ENCODE measurements around the gene SET. TPM values are rescaled to one million over a fixed set of nuclear protein-coding genes. Genes with fewer than 3 reads are reported as not detected.
A peak's percentile ranks its signal among the peaks of the same experiment; 100 is the strongest.

SET gene
- total RNA-seq, 1 donor from 2014 or later, result 395 TPM

GRCh38 chr9:128729302-128729701, 40.3 kb downstream of the SET start:
- no peak for DNase-seq (ENCODE audit: low read depth)

- DNase-seq (ENCODE audit: low read depth), result no peak
These were observed 40.9 kb downstream of the SET start for GRCh38 chr9:128729766-128730517.

GRCh38 chr9:128731093-128731492, 42.1 kb downstream of the SET start:
- no peak for DNase-seq (ENCODE audit: low read depth)

- DNase-seq (ENCODE audit: low read depth), result no peak
These were observed 42.7 kb downstream of the SET start for GRCh38 chr9:128731691-128732090.

- DNase-seq (ENCODE audit: low read depth), result no peak
These were observed 43.6 kb downstream of the SET start for GRCh38 chr9:128732576-128732975.

- DNase-seq (ENCODE audit: low read depth), result peak; percentile 83
These were observed 44.2 kb downstream of the SET start for GRCh38 chr9:128733256-128733655.

- no peak for DNase-seq (ENCODE audit: low read depth)
These were observed 46.4 kb downstream of the SET start for GRCh38 chr9:128735373-128735772.

GRCh38 chr9:128742401-128742800, 53.4 kb downstream of the SET start:
- no peak for DNase-seq (ENCODE audit: low read depth)

GRCh38 chr9:128743421-128743820, 54.4 kb downstream of the SET start:
- no peak for DNase-seq (ENCODE audit: low read depth)

Other genes with a start within 250 kb of the SET start
- 21.7 and 37.2 TPM in 2 replicates for gene ODF2, start 233.2 kb upstream of the SET start, total RNA-seq
- 19.1 and 29.2 TPM in 2 replicates for gene GLE1, start 184.5 kb upstream of the SET start, total RNA-seq
- gene SPTAN1, start 136.6 kb upstream of the SET start, total RNA-seq, result 206 and 420 TPM in 2 replicates
- gene DYNC2I2, start 32.4 kb upstream of the SET start, total RNA-seq, result 46.4 and 59.7 TPM in 2 replicates
- 2.8 and 5.2 TPM in 2 replicates for gene PKN3, start 13.3 kb downstream of the SET start, total RNA-seq
- gene ZDHHC12, start 34.9 kb downstream of the SET start, total RNA-seq, result 46.4 and 58.0 TPM in 2 replicates
- 25.0 and 44.2 TPM in 2 replicates for gene ZER1, start 82.7 kb downstream of the SET start, total RNA-seq
- 9.2 and 22.5 TPM in 2 replicates for gene TBC1D13, start 98.0 kb downstream of the SET start, total RNA-seq
- 31.3 and 33.9 TPM in 2 replicates for gene ENDOG, start 129.3 kb downstream of the SET start, total RNA-seq
- gene SPOUT1, start 140.6 kb downstream of the SET start, total RNA-seq, result 12.0 and 18.2 TPM in 2 replicates
- gene KYAT1, start 192.7 kb downstream of the SET start, total RNA-seq, result 9.9 and 10.5 TPM in 2 replicates
- gene LRRC8A, start 192.9 kb downstream of the SET start, total RNA-seq, result 44.4 and 47.4 TPM in 2 replicates
- 38.4 and 71.2 TPM in 2 replicates for gene PHYHD1, start 231.8 kb downstream of the SET start, total RNA-seq

Measured in renal cortical epithelial cell (primary cell).